Neutrophil (primary cell): ENCODE results near the gene PPP6C.
"Not testable (repeated sequence)": the region's sequence is repeated elsewhere in the genome, so short reads cannot be mapped to it uniquely, and the experiment has no call there.

Experiments
- H3K27ac ChIP-seq: fragments of 200-600 bp; sonication (generic); 2 replicates; pipeline ENCODE4 v1.5.1; 2016; ENCODE audit warnings: mild to moderate bottlenecking, moderate library complexity
- H3K27me3 ChIP-seq: fragments of 200-600 bp; sonication (generic); 2 replicates; pipeline ENCODE4 v1.6.0; 2016; ENCODE audit warnings: mild to moderate bottlenecking
- H3K36me3 ChIP-seq: fragments of 200-600 bp; sonication (generic); 2 replicates; pipeline ENCODE4 v1.5.1; 2017
- H3K4me1 ChIP-seq, 2 experiments: fragments of 200-600 bp in 1 of 2; sonication (generic) in 1 of 2; 1 replicate in 1 of 2; 2 replicates in 1 of 2; pipeline versions ENCODE4 v1.5.1 to v1.6.1; 2013 to 2016; ENCODE audit warnings: low read depth in 1 of 2, low read length in 1 of 2, mild to moderate bottlenecking in 1 of 2, moderate library complexity in 1 of 2; ENCODE audit not compliant: control insufficient read depth in 1 of 2, insufficient read depth in 1 of 2
- H3K4me3 ChIP-seq, 2 experiments: fragments of 200-600 bp in 1 of 2; sonication (generic) in 1 of 2; 1 replicate in 1 of 2; 2 replicates in 1 of 2; pipeline ENCODE4 v1.5.1; 2013 to 2016; ENCODE audit warnings: low read depth in 1 of 2, low read length in 1 of 2, mild to moderate bottlenecking in 1 of 2, moderate library complexity in 1 of 2
- H3K9me3 ChIP-seq: fragments of 200-600 bp; sonication (generic); 2 replicates; pipeline ENCODE4 v1.5.1; 2016
- CTCF ChIP-seq: fragments of 200-600 bp; sonication (generic); IDR thresholded peaks from 2 replicates; pipeline ENCODE4 v1.5.1; 2016; ENCODE audit warnings: antibody characterized with exemption

Gene PPP6C

DNA sequence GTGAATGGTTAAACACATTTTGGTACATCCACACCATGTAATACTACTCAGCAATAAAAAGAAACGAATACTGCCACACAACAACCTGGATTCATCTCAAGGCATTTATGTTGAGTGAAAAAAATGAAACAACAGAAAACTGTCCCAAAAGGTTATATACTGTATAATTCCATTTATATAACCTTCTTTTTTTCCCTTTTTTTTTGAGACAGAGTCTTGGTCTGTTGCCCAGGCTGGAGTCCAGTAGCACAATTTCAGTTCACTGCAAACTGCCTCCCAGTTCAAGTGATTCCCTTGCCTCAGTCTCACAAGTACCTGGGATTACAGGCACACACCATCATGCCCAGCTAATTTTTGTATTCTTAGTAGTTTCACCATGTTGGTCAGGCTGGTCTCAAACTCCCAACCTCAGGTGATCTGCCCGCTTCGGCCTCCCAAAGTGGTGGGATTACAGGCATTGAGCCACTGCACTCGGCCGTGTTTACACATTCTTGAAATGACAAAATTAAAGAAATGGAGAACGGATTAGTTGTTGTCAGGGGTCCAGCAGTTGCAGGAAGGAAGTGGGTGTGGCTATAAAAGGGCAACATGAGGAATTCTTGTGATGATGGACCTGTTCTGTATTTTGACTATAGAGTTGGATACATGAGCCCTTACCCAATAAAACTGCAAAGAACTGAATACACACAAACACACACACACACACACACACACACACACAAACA lies 17.4 kb downstream of the PPP6C start:
- Histone ChIP-seq H3K4me1 (peaks cover 8 to 11% of the 10 kb centered on the region in 2 experiments), H3K27ac (peak overlapping the region; percentile 57), H3K4me3 (no peak overlapping the region), H3K9me3 (no peaks in the 10 kb centered on the region), H3K36me3 (peaks cover 38% of the 10 kb centered on the region), H3K27me3 (no peaks in the 10 kb centered on the region)
- no peak for TF ChIP-seq CTCF

DNA sequence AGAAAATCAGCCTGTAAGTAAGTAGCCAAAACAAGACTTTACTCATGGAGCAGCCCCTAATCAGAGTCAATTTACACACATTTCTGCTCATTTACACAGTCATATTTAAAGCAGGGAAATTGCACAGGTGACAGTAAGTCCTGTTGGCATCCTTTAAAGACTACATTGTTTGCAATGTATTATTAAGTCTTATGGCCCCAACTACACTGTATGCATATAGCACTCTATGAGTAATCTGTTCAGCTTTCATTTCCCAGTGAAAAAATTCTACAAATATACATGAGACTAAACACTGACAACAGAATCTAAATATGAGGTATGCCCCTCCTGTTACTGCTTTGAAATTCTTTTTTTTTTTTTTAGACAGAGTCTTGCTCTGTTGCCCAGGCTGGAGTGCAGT lies 19.7 kb downstream of the PPP6C start:
- no peak for TF ChIP-seq CTCF
- Histone ChIP-seq H3K4me1 (peaks cover 8 to 11% of the 10 kb centered on the region in 2 experiments), H3K27ac (no peak overlapping the region), H3K36me3 (peaks cover 37% of the 10 kb centered on the region), H3K4me3 (no peak overlapping the region), H3K9me3 (no peaks in the 10 kb centered on the region), H3K27me3 (no peaks in the 10 kb centered on the region)

DNA sequence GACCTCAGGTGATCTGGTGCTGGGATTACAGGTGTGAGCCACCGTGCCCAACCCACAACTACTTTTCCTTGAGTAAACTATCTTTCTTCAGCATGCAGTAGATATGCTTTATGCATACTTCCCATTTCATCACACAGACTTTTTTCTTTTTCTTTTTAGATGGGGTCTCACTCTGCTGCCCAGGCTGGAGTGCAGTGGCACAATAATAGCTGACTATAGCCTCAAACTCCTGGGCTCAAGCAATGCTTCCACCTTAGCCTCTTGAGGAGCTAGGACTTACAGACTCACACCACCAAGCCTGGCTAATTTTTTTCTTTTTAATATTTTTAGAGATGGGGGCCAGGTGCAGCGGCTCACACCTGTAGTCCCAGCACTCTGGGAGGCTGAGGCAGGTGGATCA lies 22.8 kb downstream of the PPP6C start:
- no peak overlapping the region for H3K27ac ChIP-seq
- TF ChIP-seq CTCF = no peak

GRCh38 chr9:125162891-125163290 lies 26.7 kb downstream of the PPP6C start:
- not testable (repeated sequence) for H3K9me3 ChIP-seq, H3K4me3 ChIP-seq, H3K27ac ChIP-seq, H3K36me3 ChIP-seq, H3K27me3 ChIP-seq
- H3K4me1 ChIP-seq = peaks cover 4 to 12% of the 10 kb centered on the region in 2 experiments

More for the DNA sequence above, 22.8 kb downstream of the PPP6C start:
- Histone ChIP-seq H3K4me3 (no peak overlapping the region), H3K27me3 (no peaks in the 10 kb centered on the region), H3K36me3 (peaks cover 32% of the 10 kb centered on the region), H3K9me3 (no peaks in the 10 kb centered on the region), H3K4me1 (peaks cover 0 to 4% of the 10 kb centered on the region in 2 experiments)

GRCh38 chr9:125161284-125161918 lies 28.2 kb downstream of the PPP6C start:
- H3K4me3 ChIP-seq = no peak overlapping the region
- no peak for TF ChIP-seq CTCF
- H3K27ac ChIP-seq = peak overlapping the region; percentile 23
- H3K9me3 ChIP-seq = no peaks in the 10 kb centered on the region
- H3K36me3 ChIP-seq = peaks cover 17% of the 10 kb centered on the region
- H3K4me1 ChIP-seq = peaks cover 4 to 12% of the 10 kb centered on the region in 2 experiments
- no peaks in the 10 kb centered on the region for H3K27me3 ChIP-seq

GRCh38 chr9:125160750-125161149 lies 28.9 kb downstream of the PPP6C start:
- Histone ChIP-seq H3K36me3 (peaks cover 23% of the 10 kb centered on the region), H3K27ac (peak overlapping the region; percentile 23), H3K27me3 (no peaks in the 10 kb centered on the region), H3K4me3 (no peak overlapping the region), H3K9me3 (no peaks in the 10 kb centered on the region), H3K4me1 (peaks cover 4 to 12% of the 10 kb centered on the region in 2 experiments)
- no peak for TF ChIP-seq CTCF
